Measurements from ENCODE around the gene LYPD4. TPM values are rescaled to one million over a fixed set of nuclear protein-coding genes. Genes with fewer than 3 reads are reported as not detected.
A peak's percentile ranks its signal among the peaks of the same experiment; 100 is the strongest.
"Not testable (repeated sequence)": the region's sequence is repeated elsewhere in the genome, so short reads cannot be mapped to it uniquely, and the experiment has no call there.

LYPD4 gene
- total RNA-seq, 6 experiments from 2014 or later = not detected

GRCh38 chr19:41796362-41796761 is 48.1 kb downstream of the LYPD4 start, which contains the start of gene CEACAM3:
TSS of gene CEACAM3 (plus strand) at chr19:41796587. CDS start at chr19:41796678, 91 bp downstream.
- TF ChIP-seq, protein P1, sequence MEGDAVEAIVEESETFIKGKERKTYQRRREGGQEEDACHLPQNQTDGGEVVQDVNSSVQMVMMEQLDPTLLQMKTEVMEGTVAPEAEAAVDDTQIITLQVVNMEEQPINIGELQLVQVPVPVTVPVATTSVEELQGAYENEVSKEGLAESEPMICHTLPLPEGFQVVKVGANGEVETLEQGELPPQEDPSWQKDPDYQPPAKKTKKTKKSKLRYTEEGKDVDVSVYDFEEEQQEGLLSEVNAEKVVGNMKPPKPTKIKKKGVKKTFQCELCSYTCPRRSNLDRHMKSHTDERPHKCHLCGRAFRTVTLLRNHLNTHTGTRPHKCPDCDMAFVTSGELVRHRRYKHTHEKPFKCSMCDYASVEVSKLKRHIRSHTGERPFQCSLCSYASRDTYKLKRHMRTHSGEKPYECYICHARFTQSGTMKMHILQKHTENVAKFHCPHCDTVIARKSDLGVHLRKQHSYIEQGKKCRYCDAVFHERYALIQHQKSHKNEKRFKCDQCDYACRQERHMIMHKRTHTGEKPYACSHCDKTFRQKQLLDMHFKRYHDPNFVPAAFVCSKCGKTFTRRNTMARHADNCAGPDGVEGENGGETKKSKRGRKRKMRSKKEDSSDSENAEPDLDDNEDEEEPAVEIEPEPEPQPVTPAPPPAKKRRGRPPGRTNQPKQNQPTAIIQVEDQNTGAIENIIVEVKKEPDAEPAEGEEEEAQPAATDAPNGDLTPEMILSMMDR (IDR thresholded peaks at IDR 0.05) = no peak
- no peaks in the 10 kb centered on the region for H3K9me3 Mint-ChIP-seq
- H3K27me3 Mint-ChIP-seq (ENCODE audit: insufficient read depth) = peaks cover 35% of the 10 kb centered on the region
- no peak within 1 kb of the TSS for H3K27ac Mint-ChIP-seq
- H3K4me3 Mint-ChIP-seq = no peak within 1 kb of the TSS
- DNase-seq = no peak
- H3K36me3 Mint-ChIP-seq (ENCODE audit: low read depth) = no peaks in the 10 kb centered on the region
- peaks cover 12% of the 10 kb centered on the region for H3K4me1 Mint-ChIP-seq (ENCODE audit: low read depth)

- Mint-ChIP-seq H3K27ac (no peak overlapping the region), H3K27me3 (ENCODE audit: insufficient read depth) (peaks cover 35% of the 10 kb centered on the region), H3K9me3 (no peaks in the 10 kb centered on the region), H3K4me3 (no peak overlapping the region), H3K4me1 (ENCODE audit: low read depth) (peaks cover 12% of the 10 kb centered on the region), H3K36me3 (ENCODE audit: low read depth) (no peaks in the 10 kb centered on the region)
- DNase-seq = peak; percentile 46
- TF ChIP-seq, protein P1 (IDR thresholded peaks at IDR 0.05) = peak; percentile 91
These were observed 49.4 kb downstream of the LYPD4 start for GRCh38 chr19:41795031-41795461.

- no peak for DNase-seq
- Mint-ChIP-seq H3K36me3 (ENCODE audit: low read depth) (no peaks in the 10 kb centered on the region), H3K27me3 (ENCODE audit: insufficient read depth) (peaks cover 38% of the 10 kb centered on the region), H3K27ac (no peak overlapping the region), H3K4me3 (no peak overlapping the region), H3K4me1 (ENCODE audit: low read depth) (peaks cover 12% of the 10 kb centered on the region), H3K9me3 (no peaks in the 10 kb centered on the region)
- TF ChIP-seq, protein P1 (IDR thresholded peaks at IDR 0.05) = peak; percentile 30; the same call in 1 of the 2 replicates
These were observed 51.1 kb downstream of the LYPD4 start for GRCh38 chr19:41793414-41793727.

DNA sequence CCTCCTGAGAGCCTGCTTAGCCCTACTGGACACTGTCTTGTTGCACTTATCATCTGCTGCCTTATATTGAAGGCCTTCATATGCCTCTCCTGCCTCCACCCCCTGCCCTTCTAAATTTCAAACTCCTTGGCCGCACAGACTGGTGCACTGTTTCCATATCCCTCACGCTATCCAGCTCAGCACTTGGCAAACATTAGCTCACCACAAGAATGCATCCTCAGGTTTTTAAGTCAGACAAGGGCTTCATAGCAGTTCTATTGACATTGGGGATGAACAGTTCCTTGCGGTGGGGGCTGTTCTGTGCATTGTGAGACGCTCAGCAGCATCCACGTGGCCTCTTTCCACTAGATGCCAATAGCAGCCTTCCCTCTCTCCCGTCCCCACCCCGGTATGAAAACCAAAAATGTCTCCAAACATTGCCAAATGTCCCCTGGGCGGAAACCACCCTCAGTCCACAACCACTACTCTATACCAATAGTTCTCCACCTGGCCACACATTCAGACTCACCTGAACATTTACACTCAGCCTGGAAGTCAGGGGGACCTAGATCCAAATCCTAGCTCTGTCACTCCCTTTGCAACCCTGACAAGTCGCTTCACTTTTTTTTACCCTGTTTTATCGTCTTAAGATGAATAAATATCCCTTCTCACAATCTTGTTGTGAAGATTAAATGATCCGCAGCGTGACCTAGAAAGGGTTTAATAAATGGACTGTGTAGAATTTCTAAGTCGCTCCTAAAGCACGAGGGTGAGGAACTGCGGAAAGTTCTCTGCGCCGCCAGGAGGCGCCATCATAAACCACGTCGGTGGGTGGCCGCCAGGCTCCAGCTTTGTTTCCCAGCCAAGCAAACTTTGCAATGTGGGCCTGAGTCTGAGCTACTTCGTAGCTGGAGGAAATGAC is 51.7 kb downstream of the LYPD4 start:
- H3K9me3 Mint-ChIP-seq = no peaks in the 10 kb centered on the region
- peaks cover 12% of the 10 kb centered on the region for H3K4me1 Mint-ChIP-seq (ENCODE audit: low read depth)
- H3K27me3 Mint-ChIP-seq (ENCODE audit: insufficient read depth) = peaks cover 38% of the 10 kb centered on the region
- H3K4me3 Mint-ChIP-seq = no peak overlapping the region
- TF ChIP-seq, protein P1 (IDR thresholded peaks at IDR 0.05) = peak; percentile 84
- no peaks in the 10 kb centered on the region for H3K36me3 Mint-ChIP-seq (ENCODE audit: low read depth)
- H3K27ac Mint-ChIP-seq = no peak overlapping the region
- peak; percentile 30 for DNase-seq

GRCh38 chr19:41789053-41789452 is 55.4 kb downstream of the LYPD4 start:
- Mint-ChIP-seq H3K27me3 (ENCODE audit: insufficient read depth) (peaks cover 47% of the 10 kb centered on the region), H3K4me1 (ENCODE audit: low read depth) (peaks cover 12% of the 10 kb centered on the region)
- not testable (repeated sequence) for H3K9me3 Mint-ChIP-seq; H3K36me3 Mint-ChIP-seq (ENCODE audit: low read depth); H3K27ac Mint-ChIP-seq; DNase-seq; H3K4me3 Mint-ChIP-seq

DNA sequence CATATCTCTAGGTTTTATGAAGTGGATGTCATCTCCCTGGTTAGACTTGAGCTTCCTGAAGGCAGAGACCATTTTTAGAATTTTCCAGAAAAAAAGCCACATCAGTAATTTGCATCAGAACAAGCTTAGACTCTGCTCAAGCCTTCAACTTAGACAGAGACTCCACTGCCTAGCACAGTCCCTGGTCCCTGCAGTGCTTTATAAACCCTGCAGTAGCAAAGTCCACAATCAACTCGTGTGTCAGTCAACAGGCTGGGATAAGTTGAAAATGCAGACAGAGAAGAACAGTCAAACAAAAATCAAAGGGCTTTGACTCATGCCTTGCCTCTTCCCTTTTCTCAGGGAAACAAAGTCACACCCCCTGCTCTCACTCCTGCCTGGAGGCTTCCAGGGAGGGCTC is 56.0 kb downstream of the LYPD4 start:
- peaks cover 47% of the 10 kb centered on the region for H3K27me3 Mint-ChIP-seq (ENCODE audit: insufficient read depth)
- not testable (repeated sequence) for H3K9me3 Mint-ChIP-seq; DNase-seq; H3K27ac Mint-ChIP-seq; H3K4me3 Mint-ChIP-seq; H3K36me3 Mint-ChIP-seq (ENCODE audit: low read depth)
- peaks cover 12% of the 10 kb centered on the region for H3K4me1 Mint-ChIP-seq (ENCODE audit: low read depth)

Small RNA genes within 50 kb of the gene (microRNA-seq; reads per million reads assigned to microRNA genes)
- 2.3 reads per million for gene MIR6797

Other genes starting within 250 kb of the LYPD4 start
- not detected for gene CEACAM4, start 217.6 kb downstream of the LYPD4 start, total RNA-seq (2021; fragmentation: NEBNext Ultra II Directional; extraction: Animal tissue kit (Norgen Biotek cat#: 25700))
- gene CEACAM7, start 156.4 kb downstream of the LYPD4 start, total RNA-seq (2021; fragmentation: NEBNext Ultra II Directional; extraction: Animal tissue kit (Norgen Biotek cat#: 25700)) = not detected
- under 1 TPM in 1 of 6 experiments, not detected in 5; 0.31 TPM for gene CEACAM5, start 136.1 kb downstream of the LYPD4 start, total RNA-seq (2021; fragmentation: NEBNext Ultra II Directional; extraction: Animal tissue kit (Norgen Biotek cat#: 25700))
- gene CEACAM6, start 89.2 kb downstream of the LYPD4 start, total RNA-seq (2021; fragmentation: NEBNext Ultra II Directional; extraction: Animal tissue kit (Norgen Biotek cat#: 25700)) = not detected
- not detected for gene CEACAM3, start 48.1 kb downstream of the LYPD4 start, total RNA-seq (2021; fragmentation: NEBNext Ultra II Directional; extraction: Animal tissue kit (Norgen Biotek cat#: 25700))
- not detected for gene DMRTC2, start 359 bp upstream of the LYPD4 start, total RNA-seq (2021; fragmentation: NEBNext Ultra II Directional; extraction: Animal tissue kit (Norgen Biotek cat#: 25700))
- 1,000 to 10,000 TPM; 2,312 to 2,495 (median 2,438) TPM for gene RPS19, start 15.6 kb upstream of the LYPD4 start, total RNA-seq (2021; fragmentation: NEBNext Ultra II Directional; extraction: Animal tissue kit (Norgen Biotek cat#: 25700))
- under 1 TPM in 4 of 6 experiments, not detected in 2; 0.23 to 0.62 (median 0.35) TPM for gene CD79A, start 32.6 kb upstream of the LYPD4 start, total RNA-seq (2021; fragmentation: NEBNext Ultra II Directional; extraction: Animal tissue kit (Norgen Biotek cat#: 25700))
- 10 to 100 TPM; 63.8 to 73.3 (median 68.2) TPM for gene ARHGEF1, start 38.5 kb upstream of the LYPD4 start, total RNA-seq (2021; fragmentation: NEBNext Ultra II Directional; extraction: Animal tissue kit (Norgen Biotek cat#: 25700))
- under 1 TPM in 4 of 6 experiments, not detected in 2; 0.09 to 0.17 (median 0.12) TPM for gene ERFL, start 83.8 kb upstream of the LYPD4 start, total RNA-seq (2021; fragmentation: NEBNext Ultra II Directional; extraction: Animal tissue kit (Norgen Biotek cat#: 25700))
- 100 to 1,000 TPM; 245 to 349 (median 258) TPM for gene RABAC1, start 114.6 kb upstream of the LYPD4 start, total RNA-seq (2021; fragmentation: NEBNext Ultra II Directional; extraction: Animal tissue kit (Norgen Biotek cat#: 25700))
- gene ATP1A3, start 149.5 kb upstream of the LYPD4 start, total RNA-seq (2021; fragmentation: NEBNext Ultra II Directional; extraction: Animal tissue kit (Norgen Biotek cat#: 25700)) = under 1 TPM in 4 of 6 experiments, not detected in 2; 0.10 to 0.66 (median 0.33) TPM
- gene GRIK5, start 225.5 kb upstream of the LYPD4 start, total RNA-seq (2021; fragmentation: NEBNext Ultra II Directional; extraction: Animal tissue kit (Norgen Biotek cat#: 25700)) = under 1 TPM in 5 of 6 experiments, not detected in 1; 0.07 to 0.19 (median 0.13) TPM
- 10 to 100 TPM; 14.0 to 16.5 (median 15.1) TPM for gene ZNF574, start 231.5 kb upstream of the LYPD4 start, total RNA-seq (2021; fragmentation: NEBNext Ultra II Directional; extraction: Animal tissue kit (Norgen Biotek cat#: 25700))

Measured in HFFc6 (cell line).